ENCODE results near the gene CYP4V2.

GRCh38 chr4:186193851-186194250 lies 2.5 kb downstream of the CYP4V2 start:
- no peak for TF ChIP-seq EP300 (IDR thresholded peaks at IDR 0.05; ENCODE audit: borderline replicate concordance in 1 of 2, low read depth in 1 of 2, low read length in 1 of 2)
- TF ChIP-seq TEAD4 (IDR thresholded peaks at IDR 0.05; ENCODE audit: borderline replicate concordance, insufficient read depth) = no peak
- TF ChIP-seq CTCF (IDR thresholded peaks at IDR 0.05) = no peak
- no peak for TF ChIP-seq SMC3 (IDR thresholded peaks at IDR 0.05; ENCODE audit: low read depth, low read length)
- no peak for TF ChIP-seq REST (IDR thresholded peaks at IDR 0.05; ENCODE audit: low read depth, low read length)
- TF ChIP-seq NRF1 (IDR thresholded peaks at IDR 0.05; ENCODE audit: low read depth, low read length) = no peak
- TF ChIP-seq SIN3A (IDR thresholded peaks at IDR 0.05; ENCODE audit: borderline replicate concordance, low read depth, low read length) = no peak
- TF ChIP-seq MXI1 (IDR thresholded peaks at IDR 0.05; ENCODE audit: low read depth, low read length) = no peak
- no peak for TF ChIP-seq ZBTB33 (IDR thresholded peaks at IDR 0.05; ENCODE audit: borderline replicate concordance, low read depth)
- no peak for TF ChIP-seq TAF1 (IDR thresholded peaks at IDR 0.05; ENCODE audit: borderline replicate concordance, low read depth, low read length)
- no peak for TF ChIP-seq JUND (IDR thresholded peaks at IDR 0.05)
- no peak for TF ChIP-seq RCOR1 (IDR thresholded peaks at IDR 0.05; ENCODE audit: low read length)

All from SK-N-SH (cell line).